ENCODE results near the gene OASL. TPM values are rescaled to one million over a fixed set of nuclear protein-coding genes. Genes with fewer than 3 reads are reported as not detected.

The OASL gene
- total and polyA plus RNA-seq, 12 donors: 0.06 to 1.9 (median 0.56) TPM; not detected in 1

DNA sequence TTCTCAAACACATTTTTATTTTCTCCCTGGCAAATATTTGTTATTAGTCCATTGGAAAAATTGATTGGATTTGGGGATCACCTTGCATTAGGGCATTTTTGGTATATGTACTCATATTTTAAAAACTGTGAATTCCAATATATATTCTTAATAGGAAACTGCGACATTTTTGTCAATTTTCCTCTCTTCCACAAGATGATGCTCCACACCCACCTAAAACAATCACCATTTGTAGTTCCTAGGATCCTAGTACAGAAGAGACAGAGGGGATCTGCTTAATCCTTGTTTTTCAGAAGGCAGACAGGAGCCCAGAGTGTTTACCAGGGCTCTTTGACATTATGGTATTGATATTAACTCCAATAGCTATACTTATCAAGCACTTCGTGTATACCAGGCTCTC lies 22.8 kb upstream of the OASL start:
- no peaks in the 10 kb centered on the region for H3K9me3 ChIP-seq (replicated peaks in 1 of 3)
- peaks cover 3 to 5% of the 10 kb centered on the region in 2 donors for H3K4me1 ChIP-seq (replicated peaks in 1 of 2)
- H3K27ac ChIP-seq: no peak overlapping the region
- WGBS, 4 donors: 33 to 57% (median 42%) methylated on average over 2 of the region's 2 CpGs
- H3K4me3 ChIP-seq: no peak overlapping the region
- no peaks in the 10 kb centered on the region for H3K36me3 ChIP-seq (replicated peaks in 1 of 2)
- intact Hi-C loops (cut with DNase I): loop anchor here in 1 of 2 donors (5.0 kb wide), 1 partner anchor 35 kb away; no protein-coding TSS in a partner anchor
- no peak for DNase-seq
- TF ChIP-seq, protein P1, sequence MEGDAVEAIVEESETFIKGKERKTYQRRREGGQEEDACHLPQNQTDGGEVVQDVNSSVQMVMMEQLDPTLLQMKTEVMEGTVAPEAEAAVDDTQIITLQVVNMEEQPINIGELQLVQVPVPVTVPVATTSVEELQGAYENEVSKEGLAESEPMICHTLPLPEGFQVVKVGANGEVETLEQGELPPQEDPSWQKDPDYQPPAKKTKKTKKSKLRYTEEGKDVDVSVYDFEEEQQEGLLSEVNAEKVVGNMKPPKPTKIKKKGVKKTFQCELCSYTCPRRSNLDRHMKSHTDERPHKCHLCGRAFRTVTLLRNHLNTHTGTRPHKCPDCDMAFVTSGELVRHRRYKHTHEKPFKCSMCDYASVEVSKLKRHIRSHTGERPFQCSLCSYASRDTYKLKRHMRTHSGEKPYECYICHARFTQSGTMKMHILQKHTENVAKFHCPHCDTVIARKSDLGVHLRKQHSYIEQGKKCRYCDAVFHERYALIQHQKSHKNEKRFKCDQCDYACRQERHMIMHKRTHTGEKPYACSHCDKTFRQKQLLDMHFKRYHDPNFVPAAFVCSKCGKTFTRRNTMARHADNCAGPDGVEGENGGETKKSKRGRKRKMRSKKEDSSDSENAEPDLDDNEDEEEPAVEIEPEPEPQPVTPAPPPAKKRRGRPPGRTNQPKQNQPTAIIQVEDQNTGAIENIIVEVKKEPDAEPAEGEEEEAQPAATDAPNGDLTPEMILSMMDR (IDR thresholded peaks at IDR 0.05): peak in 5 of 6 experiments; percentile 9 to 46 (median 33)
- TF ChIP-seq POLR2A (IDR thresholded peaks at IDR 0.05): no peak
- H3K27me3 ChIP-seq: no peaks in the 10 kb centered on the region

DNA sequence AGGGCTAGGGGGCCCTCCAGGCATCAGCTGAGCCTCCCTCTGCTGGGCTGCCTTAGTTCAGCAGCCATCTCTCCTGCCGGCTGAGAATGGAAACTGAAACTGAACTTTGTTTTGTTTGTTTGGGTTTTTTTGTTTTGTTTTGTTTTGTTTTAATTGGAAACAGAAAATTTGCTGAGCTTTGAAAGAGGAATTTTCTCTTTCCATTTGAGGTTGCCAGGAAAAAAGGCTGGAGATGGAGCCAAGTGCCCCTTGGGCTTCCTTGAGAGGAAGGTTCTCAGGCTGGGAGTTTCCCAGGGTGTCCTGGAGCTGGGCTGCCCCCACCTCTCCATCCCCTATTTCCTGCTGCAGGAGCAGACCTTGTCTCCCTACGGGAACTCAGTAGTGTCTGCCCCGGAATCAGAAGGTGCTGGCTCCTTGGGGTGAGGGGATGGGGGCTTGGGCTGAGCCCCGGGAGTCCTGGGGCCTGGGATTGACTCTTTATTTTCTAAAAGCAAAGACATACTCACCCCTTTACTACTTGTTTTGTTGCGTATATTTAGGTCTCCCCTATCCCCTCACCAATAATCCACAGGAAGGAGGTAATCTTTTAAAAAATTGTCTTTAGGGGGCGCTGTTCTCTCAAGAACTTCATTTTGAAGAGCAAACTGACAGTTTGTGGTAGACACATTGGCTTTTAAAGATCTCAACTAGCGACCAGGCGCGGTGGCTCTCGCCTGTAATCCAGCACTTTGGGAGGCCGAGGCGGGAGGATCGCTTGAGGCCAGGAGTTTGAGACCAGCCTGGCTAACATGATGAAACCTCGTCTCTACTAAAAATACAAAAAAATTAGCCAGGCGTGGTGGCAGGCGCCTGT lies 21.3 kb upstream of the OASL start:
- Histone ChIP-seq H3K9me3 (replicated peaks in 1 of 3) (no peaks in the 10 kb centered on the region), H3K4me1 (replicated peaks in 1 of 2) (peaks cover 3 to 5% of the 10 kb centered on the region in 2 donors), H3K4me3 (peak overlapping the region in 2 of 4 donors; percentile 20 to 46), H3K27ac (peak overlapping the region in 4 of 5 donors; percentile 30 to 55 (median 52)), H3K27me3 (no peaks in the 10 kb centered on the region), H3K36me3 (replicated peaks in 1 of 2) (no peaks in the 10 kb centered on the region)
- TF ChIP-seq, protein P1 (IDR thresholded peaks at IDR 0.05): peak; percentile 44 to 59 (median 52)
- TF ChIP-seq POLR2A (IDR thresholded peaks at IDR 0.05): no peak
- WGBS, 4 donors: 25 to 31% (median 28%) methylated on average over 16 of the region's 16 CpGs
- intact Hi-C loops (cut with DNase I): loop anchor here in 1 of 2 donors (5.0 kb wide), 1 partner anchor 37 kb away; no protein-coding TSS in a partner anchor
- DNase-seq: peak in 6 of 7 donors; percentile 37 to 75 (median 50)

DNA sequence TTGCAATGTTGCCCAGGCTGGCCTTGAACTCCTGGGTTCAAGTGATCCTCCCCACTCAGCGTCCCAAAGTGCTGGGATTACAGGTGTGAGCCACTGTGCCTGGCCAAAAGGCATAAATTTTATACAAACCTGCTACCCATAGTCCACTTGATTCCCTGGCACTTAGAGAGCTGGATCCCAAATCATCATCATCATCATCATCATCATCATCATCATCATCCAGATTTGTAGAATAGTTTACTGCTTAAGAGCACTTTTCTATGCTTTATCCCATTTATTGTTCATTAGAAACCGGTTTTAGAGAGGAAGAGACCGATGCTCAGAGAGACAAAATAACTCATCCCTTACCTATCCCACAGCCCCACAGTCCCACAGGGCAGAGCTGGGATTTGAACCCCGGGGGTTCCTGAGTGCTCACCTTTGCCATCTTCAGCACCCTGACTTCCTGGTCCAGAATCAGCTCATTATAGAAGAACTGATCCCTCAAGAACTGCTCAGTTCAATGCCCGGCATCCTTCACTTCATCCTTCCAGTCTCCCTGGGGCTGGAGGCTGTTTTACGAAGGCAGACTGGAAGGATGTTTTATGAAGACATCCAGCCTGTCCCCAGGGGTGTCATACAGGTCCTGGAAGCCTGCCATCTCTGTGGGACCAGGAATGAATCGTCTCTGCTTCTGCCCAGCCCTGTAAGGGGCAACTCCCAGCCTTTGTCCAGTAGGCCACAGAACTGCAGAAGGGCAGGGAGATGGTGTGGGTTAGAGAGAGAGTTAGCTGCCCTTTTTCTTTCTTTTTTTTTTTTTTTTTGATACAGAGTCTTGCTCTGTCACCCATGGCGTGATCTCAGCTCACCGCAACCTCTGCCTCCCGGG lies 20.2 kb upstream of the OASL start:
- no peaks in the 10 kb centered on the region for H3K36me3 ChIP-seq (replicated peaks in 1 of 2)
- TF ChIP-seq, protein P1 (IDR thresholded peaks at IDR 0.05): no peak
- no peak for TF ChIP-seq POLR2A (IDR thresholded peaks at IDR 0.05)
- intact Hi-C loops (cut with DNase I): loop anchor here in 1 of 2 donors (5.0 kb wide), 1 partner anchor 38 kb away; no protein-coding TSS in a partner anchor
- H3K9me3 ChIP-seq (replicated peaks in 1 of 3): no peaks in the 10 kb centered on the region
- no peak overlapping the region for H3K4me3 ChIP-seq
- 79 to 82% (median 80%) methylated on average over 10 of the region's 10 CpGs for WGBS, 4 donors
- H3K27me3 ChIP-seq: no peaks in the 10 kb centered on the region
- no peak overlapping the region for H3K27ac ChIP-seq
- H3K4me1 ChIP-seq (replicated peaks in 1 of 2): peaks cover 3 to 5% of the 10 kb centered on the region in 2 donors
- peak in 2 of 7 donors; percentile 2 to 37 for DNase-seq

DNA sequence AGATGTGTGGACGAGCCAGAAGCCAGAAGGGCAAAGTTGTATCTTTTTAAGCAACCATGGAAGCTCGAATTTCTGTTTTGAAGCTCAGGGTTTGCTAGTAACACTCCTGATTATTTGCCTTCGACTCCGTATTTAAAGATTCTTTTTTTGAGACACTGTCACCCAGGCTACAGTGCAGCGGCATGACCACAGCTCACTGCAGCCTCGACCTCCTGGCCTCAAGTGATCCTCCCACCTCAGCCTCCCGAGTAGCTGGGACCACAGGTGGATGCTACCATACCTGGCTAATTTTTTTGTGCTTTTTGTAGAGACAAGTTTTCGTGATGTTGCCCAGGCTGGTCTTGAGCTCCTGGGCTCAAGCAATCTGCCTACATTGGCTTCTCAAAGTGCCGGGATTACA lies 18.7 kb upstream of the OASL start:
- H3K27ac ChIP-seq: no peak overlapping the region
- H3K9me3 ChIP-seq (replicated peaks in 1 of 3): no peaks in the 10 kb centered on the region
- WGBS, 4 donors: 64 to 65% (median 65%) methylated on average over 9 of the region's 9 CpGs
- intact Hi-C loops (cut with DNase I): loop anchor here in 1 of 2 donors (5.0 kb wide), 1 partner anchor 40 kb away; no protein-coding TSS in a partner anchor
- TF ChIP-seq POLR2A (IDR thresholded peaks at IDR 0.05): no peak
- TF ChIP-seq, protein P1 (IDR thresholded peaks at IDR 0.05): no peak
- peak in 1 of 7 donors; percentile 30 for DNase-seq
- H3K4me1 ChIP-seq (replicated peaks in 1 of 2): peaks cover 3 to 5% of the 10 kb centered on the region in 2 donors
- H3K4me3 ChIP-seq: no peak overlapping the region
- H3K36me3 ChIP-seq (replicated peaks in 1 of 2): no peaks in the 10 kb centered on the region
- H3K27me3 ChIP-seq: no peaks in the 10 kb centered on the region
